AG09319 (cell line): ENCODE data around the gene MRPL49.

ENCODE experiments used
- DNase-seq: peaks from one replicate; pipeline ENCODE4 v3.0.0-alpha.2; 2010; ENCODE audit warnings: low read depth; ENCODE audit errors: extremely low read depth
- TF ChIP-seq, protein P1 (sequence below): IDR thresholded peaks from 2 replicates; pipeline ENCODE4 v1.5.1; 2011; ENCODE audit warnings: low read depth, mild to moderate bottlenecking, inconsistent platforms, low read length, moderate library complexity

MRPL49 gene

DNA sequence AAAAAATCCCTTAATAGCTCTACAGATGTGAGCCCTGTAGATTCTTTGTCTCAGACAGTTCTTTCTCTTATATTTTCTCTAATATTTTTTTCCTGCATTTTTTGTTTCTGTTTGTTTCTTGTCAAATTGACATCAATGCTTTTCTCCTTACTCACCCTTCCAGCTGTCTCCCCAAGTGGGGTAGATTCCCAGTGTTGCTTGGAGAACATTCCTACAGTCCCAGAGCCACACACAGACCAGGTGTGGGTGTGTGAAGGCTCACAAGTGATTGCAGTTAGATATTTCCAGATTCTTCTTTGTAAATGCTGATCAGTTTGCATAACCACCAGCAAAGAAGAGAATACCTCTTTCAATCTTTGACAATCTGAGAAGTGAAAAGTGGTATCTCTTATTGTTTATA is 18.6 kb upstream of the MRPL49 start:
- TF ChIP-seq, protein P1, sequence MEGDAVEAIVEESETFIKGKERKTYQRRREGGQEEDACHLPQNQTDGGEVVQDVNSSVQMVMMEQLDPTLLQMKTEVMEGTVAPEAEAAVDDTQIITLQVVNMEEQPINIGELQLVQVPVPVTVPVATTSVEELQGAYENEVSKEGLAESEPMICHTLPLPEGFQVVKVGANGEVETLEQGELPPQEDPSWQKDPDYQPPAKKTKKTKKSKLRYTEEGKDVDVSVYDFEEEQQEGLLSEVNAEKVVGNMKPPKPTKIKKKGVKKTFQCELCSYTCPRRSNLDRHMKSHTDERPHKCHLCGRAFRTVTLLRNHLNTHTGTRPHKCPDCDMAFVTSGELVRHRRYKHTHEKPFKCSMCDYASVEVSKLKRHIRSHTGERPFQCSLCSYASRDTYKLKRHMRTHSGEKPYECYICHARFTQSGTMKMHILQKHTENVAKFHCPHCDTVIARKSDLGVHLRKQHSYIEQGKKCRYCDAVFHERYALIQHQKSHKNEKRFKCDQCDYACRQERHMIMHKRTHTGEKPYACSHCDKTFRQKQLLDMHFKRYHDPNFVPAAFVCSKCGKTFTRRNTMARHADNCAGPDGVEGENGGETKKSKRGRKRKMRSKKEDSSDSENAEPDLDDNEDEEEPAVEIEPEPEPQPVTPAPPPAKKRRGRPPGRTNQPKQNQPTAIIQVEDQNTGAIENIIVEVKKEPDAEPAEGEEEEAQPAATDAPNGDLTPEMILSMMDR: no peak
- no peak for DNase-seq

DNA sequence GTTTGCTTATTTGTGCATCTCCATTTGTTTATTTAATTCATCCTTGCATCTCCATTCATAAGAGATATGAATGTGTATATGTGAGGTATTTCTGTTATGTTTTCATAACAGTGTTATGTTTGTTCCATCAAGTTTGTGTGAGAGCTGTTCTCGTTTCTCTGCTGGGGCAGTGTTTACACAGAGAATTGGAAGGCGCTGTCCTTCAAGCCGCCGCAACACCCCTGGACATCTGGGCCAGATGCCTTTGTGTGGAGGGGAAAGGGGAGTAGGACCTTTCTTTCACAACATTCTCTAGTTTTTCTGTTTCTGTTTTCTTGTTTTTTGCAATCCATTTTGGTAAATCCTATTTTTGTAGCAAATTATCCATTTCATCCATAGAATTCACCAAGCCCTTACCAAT is 17.5 kb upstream of the MRPL49 start:
- TF ChIP-seq, protein P1: no peak
- no peak for DNase-seq

DNA sequence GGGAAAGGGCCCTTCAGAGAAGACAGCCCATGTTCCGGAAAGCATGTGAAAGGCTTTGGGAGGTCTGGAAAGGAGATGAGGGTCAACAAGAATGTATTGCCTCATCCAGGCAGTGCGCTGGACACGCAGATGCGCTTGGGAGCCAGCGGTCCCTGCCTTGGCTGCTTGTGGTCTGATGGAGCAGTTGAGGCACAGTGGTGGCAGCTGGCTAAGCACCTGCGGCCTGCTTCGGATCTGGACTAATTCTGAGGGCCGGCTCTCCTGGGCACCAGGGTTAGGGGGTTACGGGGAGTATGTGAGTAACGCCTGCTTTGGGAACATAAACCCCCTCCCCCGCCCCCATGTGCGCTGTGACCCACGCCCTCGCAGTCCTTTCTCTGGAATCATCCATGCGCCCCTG is 15.0 kb upstream of the MRPL49 start:
- no peak for DNase-seq

DNA sequence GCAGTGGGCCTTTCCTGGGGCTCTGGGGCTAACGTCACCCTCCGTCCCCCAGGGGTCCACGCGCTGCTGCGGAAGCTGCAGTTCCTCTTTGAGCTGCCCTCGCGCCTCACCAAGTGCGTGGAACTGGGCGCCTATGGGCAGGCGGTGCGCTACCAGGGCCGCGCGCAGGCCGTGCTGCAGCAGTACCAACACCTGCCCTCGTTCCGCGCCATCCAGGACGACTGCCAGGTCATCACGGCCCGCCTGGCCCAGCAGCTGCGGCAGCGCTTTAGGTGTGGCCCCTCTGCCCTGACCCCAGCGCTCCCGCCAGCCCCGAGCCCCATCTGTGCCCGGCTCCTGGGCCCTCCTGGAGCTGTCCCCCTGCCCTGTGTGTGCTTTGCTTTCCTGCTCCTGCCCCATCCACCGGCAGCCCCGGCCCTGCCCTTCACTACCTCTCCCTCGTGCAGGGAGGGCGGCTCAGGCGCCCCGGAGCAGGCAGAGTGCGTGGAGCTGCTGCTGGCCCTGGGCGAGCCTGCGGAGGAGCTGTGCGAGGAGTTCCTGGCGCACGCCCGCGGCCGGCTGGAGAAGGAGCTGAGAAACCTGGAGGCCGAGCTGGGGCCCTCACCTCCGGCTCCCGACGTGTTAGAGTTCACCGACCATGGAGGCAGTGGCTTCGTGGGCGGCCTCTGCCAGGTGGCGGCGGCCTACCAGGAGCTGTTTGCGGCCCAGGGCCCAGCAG is 14.2 kb upstream of the MRPL49 start:
- TF ChIP-seq, protein P1: no peak
- DNase-seq: no peak

More for the DNA sequence above, 15.0 kb upstream of the MRPL49 start:
- TF ChIP-seq, protein P1: no peak

DNA sequence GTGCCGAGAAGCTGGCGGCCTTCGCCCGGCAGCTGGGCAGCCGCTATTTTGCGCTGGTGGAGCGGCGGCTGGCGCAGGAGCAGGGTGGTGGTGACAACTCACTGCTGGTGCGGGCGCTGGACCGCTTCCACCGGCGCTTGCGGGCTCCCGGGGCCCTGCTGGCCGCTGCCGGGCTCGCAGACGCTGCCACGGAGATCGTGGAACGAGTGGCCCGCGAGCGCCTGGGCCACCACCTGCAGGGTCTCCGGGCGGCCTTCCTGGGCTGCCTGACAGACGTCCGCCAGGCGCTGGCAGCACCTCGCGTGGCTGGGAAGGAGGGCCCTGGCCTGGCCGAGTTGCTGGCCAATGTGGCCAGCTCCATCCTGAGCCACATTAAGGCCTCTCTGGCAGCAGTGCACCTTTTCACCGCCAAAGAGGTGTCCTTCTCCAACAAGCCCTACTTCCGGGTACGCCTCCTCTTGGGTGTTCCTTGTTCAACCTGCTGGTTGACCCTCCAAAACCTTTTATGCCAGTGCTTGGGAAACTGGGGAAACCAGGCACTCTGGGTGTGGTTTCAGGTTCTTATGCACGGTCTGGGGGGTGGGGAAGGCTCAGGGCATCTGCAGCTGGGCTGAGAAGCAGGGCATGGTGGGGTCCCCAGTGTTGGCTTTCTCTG is 13.5 kb upstream of the MRPL49 start:
- TF ChIP-seq, protein P1: no peak
- DNase-seq: no peak

DNA sequence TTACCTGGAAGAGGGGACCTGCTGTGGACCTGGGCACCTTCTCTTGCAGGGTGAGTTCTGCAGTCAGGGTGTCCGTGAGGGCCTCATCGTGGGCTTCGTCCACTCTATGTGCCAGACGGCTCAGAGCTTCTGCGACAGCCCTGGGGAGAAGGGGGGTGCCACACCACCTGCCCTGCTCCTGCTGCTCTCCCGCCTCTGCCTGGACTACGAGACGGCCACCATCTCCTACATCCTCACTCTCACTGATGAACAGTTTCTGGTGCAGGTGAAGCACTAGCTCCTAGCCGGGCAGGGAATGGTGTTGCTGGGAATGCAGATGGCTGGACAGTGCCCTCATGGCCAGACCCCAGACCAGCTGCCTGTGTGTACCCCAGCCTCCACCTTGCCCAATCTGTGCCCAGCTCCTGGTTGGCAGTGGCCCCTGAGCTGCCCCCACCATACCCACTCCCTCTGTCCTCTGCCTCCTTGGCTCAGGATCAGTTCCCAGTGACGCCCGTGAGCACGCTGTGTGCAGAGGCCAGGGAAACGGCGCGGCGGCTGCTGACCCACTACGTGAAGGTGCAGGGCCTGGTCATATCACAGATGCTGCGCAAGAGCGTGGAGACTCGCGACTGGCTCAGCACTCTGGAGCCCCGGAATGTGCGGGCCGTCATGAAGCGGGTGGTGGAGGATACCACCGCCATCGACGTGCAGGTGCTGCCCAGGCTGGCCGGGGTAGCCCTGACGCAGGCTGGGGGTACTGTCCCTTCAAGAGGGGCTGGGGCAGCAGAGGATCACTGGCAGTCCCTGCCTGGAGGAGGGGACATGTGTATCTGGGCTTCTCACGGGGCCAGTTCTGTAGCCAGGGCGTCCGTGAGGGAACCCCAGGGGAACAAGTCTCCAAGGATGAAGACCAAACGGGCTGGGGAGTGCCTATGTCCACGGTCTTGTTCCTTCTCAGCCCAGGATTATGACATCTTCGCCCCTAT is 12.6 kb upstream of the MRPL49 start:
- TF ChIP-seq, protein P1: no peak
- DNase-seq: no peak
